HG03521 (cell line): ENCODE data around the gene GRN.
"Not testable (repeated sequence)": the region's sequence is repeated elsewhere in the genome, so short reads cannot be mapped to it uniquely, and the experiment has no call there.

Experiments used
- ATAC-seq: cut with Tn5 transposase; IDR thresholded peaks from one replicate; pipeline ENCODE4 v1.9.1; 2021; ENCODE audit warnings: mild to moderate bottlenecking, moderate library complexity; ENCODE audit not compliant: unreplicated experiment

Gene GRN

GRCh38 chr17:44381810-44382305 is 36.8 kb downstream of the GRN start:
- no peak for ATAC-seq

- ATAC-seq = no peak
Measured at GRCh38 chr17:44382917-44383316, 37.8 kb downstream of the GRN start.

DNA sequence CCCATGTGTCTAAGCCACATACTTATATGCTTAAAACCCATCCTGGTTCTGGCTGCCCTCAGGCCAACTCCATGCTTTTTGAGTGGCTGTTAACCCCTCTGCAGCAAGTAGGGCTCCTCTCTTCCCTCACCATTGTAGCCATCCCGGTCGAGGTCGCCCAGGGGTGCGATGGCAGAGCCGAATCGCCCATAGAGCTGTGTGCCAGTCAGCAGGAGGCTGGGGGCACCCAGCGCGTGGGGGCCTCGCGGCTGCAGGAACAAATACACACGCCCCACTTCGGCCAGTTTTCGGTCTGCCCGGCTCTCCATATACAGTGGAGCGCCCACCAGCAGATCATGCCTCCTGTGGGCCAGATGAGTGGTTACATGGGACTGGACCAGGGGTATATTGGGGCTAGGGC is 38.3 kb downstream of the GRN start:
- no peak for ATAC-seq

DNA sequence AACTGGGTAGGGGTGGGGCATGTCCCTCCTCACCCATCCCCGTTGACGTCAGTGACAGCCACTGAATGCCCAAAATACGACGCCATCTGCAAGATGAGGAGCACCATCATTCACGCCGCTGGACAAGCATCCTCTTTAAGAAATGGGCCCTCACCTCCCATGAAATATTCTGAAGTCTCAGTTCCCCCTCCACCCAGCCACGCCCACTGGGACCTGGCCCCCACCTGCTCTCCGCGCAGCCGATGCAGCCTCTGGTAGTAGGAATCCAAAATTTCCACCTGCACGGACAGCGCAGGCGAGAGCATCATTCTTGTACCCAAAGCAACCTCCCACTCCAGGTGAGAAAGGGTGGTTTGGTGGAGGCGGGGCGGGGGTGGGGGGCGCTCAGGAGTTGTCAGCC is 38.8 kb downstream of the GRN start:
- ATAC-seq = no peak

DNA sequence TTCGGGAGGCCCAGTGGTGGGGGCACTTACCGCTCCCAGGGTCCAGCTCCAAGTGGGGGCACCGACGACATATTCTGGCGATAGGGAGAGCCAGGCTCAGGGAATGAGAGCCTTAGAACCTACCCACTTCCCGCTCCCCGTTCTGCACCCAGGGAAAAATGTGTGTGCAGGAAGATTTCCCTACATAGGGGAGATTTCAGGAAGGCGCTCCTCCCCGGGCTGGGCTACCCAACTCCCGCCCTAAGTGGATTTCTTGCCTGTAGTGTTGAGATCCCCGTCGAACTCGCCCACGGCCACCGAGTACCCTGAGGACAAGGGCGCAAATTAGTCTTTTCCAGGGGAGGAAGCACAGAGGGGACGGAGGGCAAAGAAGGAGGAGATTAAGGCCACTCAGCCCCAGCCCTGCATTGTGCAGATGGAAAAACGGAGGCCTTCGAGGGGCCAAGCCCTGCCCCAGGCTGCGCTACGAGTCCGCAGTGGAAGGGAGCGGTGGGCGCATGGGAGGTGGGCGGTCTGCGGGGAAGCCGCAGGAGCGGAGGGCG is 39.2 kb downstream of the GRN start:
- ATAC-seq = no peak

DNA sequence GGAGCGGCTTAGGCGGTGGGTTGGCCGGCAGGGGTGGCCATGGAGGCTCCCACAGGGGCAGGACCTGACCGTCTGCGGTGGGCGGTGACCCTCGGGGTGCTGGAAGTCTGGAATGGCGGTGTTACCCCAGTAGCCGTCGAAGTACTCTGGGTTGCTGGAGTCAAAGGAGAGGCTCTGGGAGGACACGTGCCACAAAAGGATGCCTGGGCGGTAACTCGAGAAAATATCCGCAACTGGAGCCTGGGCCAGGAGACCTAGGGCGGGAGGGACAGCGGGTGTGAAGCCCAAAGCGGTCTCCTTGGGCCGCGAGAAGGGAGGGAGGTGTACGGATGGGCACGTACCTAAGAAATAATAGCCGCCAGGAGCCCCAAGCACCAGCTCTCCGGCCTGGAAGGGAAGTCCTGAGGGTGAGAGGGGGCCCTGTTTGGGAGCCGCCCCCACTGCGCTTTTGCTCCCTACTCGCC is 39.8 kb downstream of the GRN start:
- ATAC-seq = no peak

DNA sequence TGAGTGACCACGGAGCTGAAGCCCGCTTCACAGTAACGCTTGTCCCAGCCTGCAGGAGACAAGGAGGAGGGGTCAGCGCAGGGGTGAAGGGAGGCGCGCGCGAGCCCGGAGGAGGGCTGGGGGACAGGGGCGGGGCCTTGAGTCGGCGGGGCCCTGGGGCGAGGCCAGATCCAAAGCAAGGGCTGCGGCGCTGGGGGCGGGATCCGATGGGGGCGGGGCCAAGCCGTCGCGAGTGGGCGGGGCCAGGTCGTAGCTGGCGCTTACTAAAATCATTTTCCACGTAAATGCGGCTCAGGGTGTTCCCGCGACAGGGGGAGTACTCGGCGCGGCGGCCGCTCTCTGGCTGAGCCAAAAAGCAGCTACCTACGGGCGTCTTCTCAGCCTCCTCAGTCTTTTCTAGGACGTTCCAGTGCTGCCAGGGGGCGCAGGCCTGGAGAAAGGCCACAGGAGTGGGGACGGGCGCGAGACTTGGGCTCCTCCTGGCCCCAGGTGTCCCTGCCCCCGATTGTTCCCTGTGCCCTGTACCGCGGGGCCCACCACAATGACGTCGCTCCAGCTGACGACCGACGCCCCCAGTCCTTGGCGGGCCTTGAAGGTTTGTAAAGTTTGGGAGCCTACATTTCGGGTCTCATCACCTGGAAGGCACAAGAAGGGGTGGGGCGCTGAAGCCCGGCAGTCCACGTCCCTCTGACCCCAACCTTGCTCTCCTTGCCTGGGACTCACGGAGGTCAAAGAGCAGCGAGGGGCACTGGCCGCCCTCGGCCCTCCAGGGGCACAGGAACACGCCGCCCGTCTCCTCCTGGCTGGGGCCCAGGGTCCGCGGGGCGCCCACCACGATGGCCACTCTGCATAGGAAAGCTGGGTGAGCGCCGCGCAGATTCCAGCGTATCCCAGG is 40.4 kb downstream of the GRN start:
- no peak for ATAC-seq

DNA sequence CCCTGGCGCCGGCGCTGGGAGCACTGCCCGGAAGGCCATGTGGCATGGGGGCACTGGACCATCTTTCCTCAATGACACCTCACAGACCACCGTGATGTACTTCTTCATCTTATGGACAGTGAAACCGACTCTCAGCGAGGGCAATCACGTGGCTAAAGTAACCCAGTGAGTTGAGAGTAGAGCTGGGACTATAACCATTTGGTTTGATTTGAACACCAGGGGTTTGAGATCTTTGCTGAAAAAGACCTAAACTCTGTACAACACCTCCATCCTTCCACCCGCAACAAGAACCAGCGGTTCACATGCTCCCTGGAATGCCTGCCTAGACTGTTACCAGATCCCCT is 41.1 kb downstream of the GRN start:
- ATAC-seq = no peak

DNA sequence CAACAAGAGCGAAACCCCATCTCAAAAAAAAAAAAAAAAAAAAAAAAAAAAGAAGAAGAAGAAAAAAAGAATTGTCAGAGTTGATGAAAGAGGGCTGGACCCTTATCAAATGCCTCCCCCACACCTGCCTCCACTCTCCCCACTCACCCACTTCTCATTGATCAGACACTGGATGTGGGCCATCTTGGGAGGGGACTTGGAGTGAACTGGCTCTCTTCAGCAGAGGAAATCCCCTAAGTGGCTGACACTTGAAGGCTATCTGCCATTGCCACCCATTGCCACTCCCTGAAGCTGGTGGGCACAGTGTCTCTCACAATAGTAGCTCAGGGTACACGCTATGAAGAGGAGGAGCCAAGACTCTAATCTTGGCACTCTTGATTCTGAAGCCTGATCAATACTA is 42.7 kb downstream of the GRN start:
- no peak for ATAC-seq

GRCh38 chr17:44389281-44389680 is 44.2 kb downstream of the GRN start, which contains the start of gene ITGA2B:
TSS of gene ITGA2B (minus strand) at chr17:44389649. CDS start at chr17:44389473, 176 bp downstream.
- ATAC-seq = no peak

DNA sequence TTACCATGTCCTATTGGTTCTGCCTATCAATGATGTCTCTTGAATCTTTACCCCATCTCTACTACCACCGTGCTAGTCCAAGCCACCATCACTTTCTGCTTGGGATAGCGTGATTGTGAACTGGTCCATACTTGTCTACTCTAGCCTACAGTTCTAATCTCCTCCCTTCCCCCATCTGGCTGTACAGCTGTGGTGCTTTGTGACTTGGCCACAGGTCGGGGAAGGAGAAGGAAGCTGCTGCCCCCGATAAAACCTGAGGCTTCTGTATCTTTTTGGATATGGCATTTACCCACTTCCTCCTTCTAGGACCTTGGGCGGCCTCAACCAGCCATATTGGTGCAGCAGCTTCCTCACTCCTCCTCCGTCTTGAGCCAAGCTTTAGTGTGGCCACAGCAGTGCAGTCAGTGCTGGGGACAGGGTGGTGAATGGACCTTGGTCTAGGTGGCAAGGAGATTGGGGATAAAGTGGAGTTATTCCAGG is 44.7 kb downstream of the GRN start:
- no peak for ATAC-seq

DNA sequence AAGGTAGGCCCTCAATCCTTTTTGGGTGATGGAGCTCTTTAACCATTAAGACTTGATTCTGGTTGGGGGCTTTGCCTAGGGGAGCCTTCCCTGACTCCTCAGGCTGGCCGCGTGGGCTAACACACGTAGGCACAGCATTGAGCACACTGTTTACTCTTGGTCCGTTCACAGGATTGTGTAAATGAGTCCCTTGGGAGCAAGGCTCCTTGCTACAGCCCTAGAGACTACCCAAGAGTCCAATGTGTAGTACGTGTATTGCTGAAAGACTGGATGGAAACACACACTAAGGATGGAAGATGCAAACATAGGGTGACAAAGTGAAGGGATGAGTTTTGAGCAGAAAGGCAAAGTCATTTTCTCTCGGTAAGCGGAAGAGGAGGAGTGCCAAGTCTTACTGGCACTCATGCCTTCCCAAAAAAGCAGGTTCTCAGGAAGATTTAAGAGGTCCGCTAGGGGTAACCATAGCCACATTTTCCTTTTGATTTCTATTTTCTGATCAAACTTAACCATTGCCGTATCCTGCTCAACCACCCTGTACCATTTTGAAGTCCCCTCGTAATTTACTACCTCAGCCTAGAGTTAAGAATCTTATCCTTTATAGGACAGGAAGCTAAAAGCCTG is 45.3 kb downstream of the GRN start:
- no peak for ATAC-seq

- not testable (repeated sequence) for ATAC-seq
Measured at GRCh38 chr17:44394112-44394511, 49.0 kb downstream of the GRN start.

DNA sequence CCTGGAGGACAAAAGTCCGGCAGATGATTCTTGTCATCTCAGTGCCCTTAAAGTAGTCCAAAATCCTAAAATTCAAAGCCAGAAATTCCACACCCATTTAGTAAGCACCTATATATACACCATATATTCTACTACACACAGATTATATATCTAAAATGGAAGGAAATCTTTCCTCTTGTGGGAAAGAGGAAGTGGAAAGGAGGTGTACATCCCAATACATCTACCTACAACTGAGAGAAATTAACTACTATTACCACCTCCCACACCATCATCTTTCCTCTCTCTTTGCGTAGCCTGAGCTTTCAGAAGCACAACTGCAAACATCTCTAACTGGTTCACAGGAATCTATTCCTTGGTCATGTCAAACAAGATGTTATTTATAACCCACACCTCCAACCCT is 49.7 kb downstream of the GRN start:
- ATAC-seq = no peak

DNA sequence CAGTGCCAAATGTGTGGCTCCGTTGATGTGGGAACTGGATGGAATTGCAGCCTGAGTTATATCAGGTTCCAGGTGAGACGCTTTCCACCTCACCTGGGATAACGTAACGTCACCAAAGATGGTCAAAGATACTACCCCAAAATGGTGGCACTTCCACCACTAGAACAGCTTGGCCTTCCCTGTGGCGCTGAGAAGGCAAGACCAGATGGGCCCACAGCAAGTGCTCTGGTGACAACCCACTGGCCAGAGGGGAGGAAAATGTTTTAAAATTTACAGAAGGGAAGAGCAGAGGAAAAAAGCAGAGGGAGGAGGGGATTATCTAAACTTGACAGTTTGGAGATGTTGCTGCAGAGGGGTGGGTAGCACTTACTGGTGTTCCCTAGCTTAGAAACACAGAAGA is 51.8 kb downstream of the GRN start:
- ATAC-seq = no peak

- ATAC-seq = no peak
Measured at GRCh38 chr17:44397479-44398440, 52.7 kb downstream of the GRN start.

- ATAC-seq = no peak
Measured at GRCh38 chr17:44398692-44399691, 53.9 kb downstream of the GRN start.

- ATAC-seq = no peak
Measured at GRCh38 chr17:44400226-44400847, 55.2 kb downstream of the GRN start.
